GM12878 (cell line): ENCODE results near the gene CLSTN2. TPM values are rescaled to one million over a fixed set of nuclear protein-coding genes. Genes with fewer than 3 reads are reported as not detected.

Experiments
- ATAC-seq: fragments of 200-7000 bp; cut with Tn5 transposase; 3 replicates; pipeline ENCODE4 v1.9.1; 2020; ENCODE audit warnings: mild to moderate bottlenecking, moderate library complexity
- BruUV-seq: library from RNA; stranded (reverse); fragments of 400-500 nt; replicated peaks from 2 replicates; lab custom pipeline; 2021; lab: Mats Ljungman, UMichigan
- CTCF ChIA-PET: fragments of 300-600 bp; sonication (Branson Sonifier 250); formaldehyde crosslinking; extraction: SDS; loops from one replicate; lab custom pipeline; 2021; ENCODE audit warnings: inconsistent platforms; lab: Yijun Ruan, JAX
- POLR2A ChIA-PET: fragments of 350-600 bp; formaldehyde crosslinking; extraction: SDS; loops from one replicate; lab custom pipeline; 2021; ENCODE audit warnings: inconsistent platforms; lab: Charles Lee
- RAD21 ChIA-PET: fragments of 300-600 bp; sonication (Branson Sonifier 250); formaldehyde crosslinking; loops from one replicate; lab custom pipeline; 2023; ENCODE audit warnings: antibody characterized with exemption; ENCODE audit not compliant: unreplicated experiment; lab: Charles Lee
- SMC1A ChIA-PET: fragments of 300-600 bp; sonication (Branson Sonifier 250); formaldehyde crosslinking; loops from one replicate; lab custom pipeline; 2023; ENCODE audit not compliant: unreplicated experiment, uncharacterized antibody; lab: Charles Lee
- DNase-seq: peaks from one replicate; pipeline ENCODE4 v3.0.0-alpha.2; 2011; ENCODE audit warnings: low read depth, low spot score
- FAIRE-seq: peaks from 3 replicates; lab custom pipeline; 2011; peaks lifted over from hg19 to GRCh38; lab: Jason Lieb, UNC
- H2AFZ ChIP-seq: 2 replicates; pipeline ENCODE4 v1.6.0; 2011; ENCODE audit warnings: low read depth, low read length, control low read depth; ENCODE audit not compliant: control insufficient read depth
- H3K27ac ChIP-seq: 2 replicates; pipeline ENCODE4 v1.5.1; 2011; ENCODE audit warnings: control low read depth; ENCODE audit not compliant: control insufficient read depth, insufficient read depth
- H3K27me3 ChIP-seq, 2 experiments: replicated peaks in 1 of 2; 2 replicates each; pipeline versions ENCODE4 v1.6.0 to v1.6.1; 2011; ENCODE audit warnings: low read length in 1 of 2; ENCODE audit not compliant: control insufficient read depth in 2 of 2, insufficient read depth in 2 of 2
- H3K36me3 ChIP-seq, 2 experiments: 2 replicates each; pipeline ENCODE4 v1.5.1; 2011; ENCODE audit warnings: low read length in 1 of 2; ENCODE audit not compliant: control insufficient read depth in 2 of 2, insufficient read depth in 2 of 2
- H3K4me1 ChIP-seq: 2 replicates; pipeline ENCODE4 v1.6.1; 2011; ENCODE audit warnings: mild to moderate bottlenecking, low read length, moderate library complexity, mixed read lengths; ENCODE audit not compliant: control insufficient read depth, insufficient read depth
- H3K4me2 ChIP-seq: 2 replicates; pipeline ENCODE4 v1.6.0; 2011; ENCODE audit warnings: control low read depth; ENCODE audit not compliant: control insufficient read depth, insufficient read depth
- H3K4me3 ChIP-seq: fragments of 200-600 bp; sonication (generic); 2 replicates; pipeline ENCODE4 v1.5.1; 2016
- H3K79me2 ChIP-seq: 2 replicates; pipeline ENCODE4 v1.6.0; 2011; ENCODE audit warnings: low read length; ENCODE audit not compliant: control insufficient read depth, insufficient read depth
- H3K9ac ChIP-seq: 2 replicates; pipeline ENCODE4 v1.8.0; 2011; ENCODE audit warnings: low read length, control low read depth, mixed read lengths; ENCODE audit not compliant: control insufficient read depth, insufficient read depth
- H3K9me3 ChIP-seq: replicated peaks from 3 replicates; pipeline ENCODE4 v1.5.1; 2011; ENCODE audit warnings: mild to moderate bottlenecking, low read length; ENCODE audit not compliant: control insufficient read depth, insufficient read depth
- H4K20me1 ChIP-seq: 2 replicates; pipeline ENCODE4 v1.6.0; 2011; ENCODE audit not compliant: control insufficient read depth, insufficient read depth
- ATF7 ChIP-seq: fragments of 450-650 bp; IDR thresholded peaks from 2 replicates; pipeline ENCODE4 v1.6.1; 2016; ENCODE audit warnings: low read depth, mild to moderate bottlenecking
- CEBPB ChIP-seq, 2 experiments: fragments of 150-350 bp in 1 of 2; IDR thresholded peaks; 2 replicates each; pipeline ENCODE4 v1.6.1; 2012 to 2014; ENCODE audit warnings: low read depth in 2 of 2, low read length in 2 of 2, borderline replicate concordance in 1 of 2, inconsistent platforms in 1 of 2
- GABPA ChIP-seq: IDR thresholded peaks from 2 replicates; pipeline ENCODE4 v1.6.1; 2014; ENCODE audit warnings: antibody characterized with exemption, low read depth, mild to moderate bottlenecking, inconsistent platforms
- HDAC6 ChIP-seq: fragments of 200-600 bp; sonication (generic); IDR thresholded peaks from one replicate; pipeline ENCODE4 v1.8.0; 2017; ENCODE audit warnings: antibody characterized with exemption; ENCODE audit not compliant: unreplicated experiment
- IKZF2 ChIP-seq, 2 experiments: fragments of 450-650 bp; IDR thresholded peaks; 2 replicates each; pipeline ENCODE4 v1.6.1; 2017; ENCODE audit warnings: mild to moderate bottlenecking in 2 of 2, moderate library complexity in 2 of 2
- MTA3 ChIP-seq: IDR thresholded peaks from 2 replicates; pipeline ENCODE4 v1.6.1; 2012; ENCODE audit warnings: low read length, inconsistent platforms, borderline replicate concordance
- NFXL1 ChIP-seq: fragments of 450-650 bp; IDR thresholded peaks from 2 replicates; pipeline ENCODE4 v1.6.1; 2017; ENCODE audit warnings: antibody characterized with exemption, mild to moderate bottlenecking, borderline replicate concordance
- NR2C1 ChIP-seq: fragments of 450-650 bp; IDR thresholded peaks from 2 replicates; pipeline ENCODE4 v1.6.1; 2017; ENCODE audit warnings: antibody characterized with exemption, mild to moderate bottlenecking, moderate library complexity
- NRF1 ChIP-seq: conservative IDR thresholded peaks from 2 replicates; pipeline ENCODE4 v1.6.1; 2011; ENCODE audit warnings: mild to moderate bottlenecking, low read depth, low read length, improper control_type of control experiment
- RB1 ChIP-seq: fragments of 450-650 bp; formaldehyde crosslinking; IDR thresholded peaks from 2 replicates; pipeline ENCODE4 v1.6.1; 2017; ENCODE audit warnings: mild to moderate bottlenecking, borderline replicate concordance
- RCOR1 ChIP-seq: conservative IDR thresholded peaks from 2 replicates; pipeline ENCODE4 v1.6.1; 2012; ENCODE audit warnings: low read depth, low read length, improper control_type of control experiment
- SIN3A ChIP-seq: IDR thresholded peaks from 2 replicates; pipeline ENCODE4 v1.6.1; 2012; ENCODE audit warnings: low read depth, low read length, improper control_type of control experiment
- SMC3 ChIP-seq: IDR thresholded peaks from 2 replicates; pipeline ENCODE4 v1.6.1; 2011; ENCODE audit warnings: low read length, improper control_type of control experiment, borderline replicate concordance
- TARDBP ChIP-seq: IDR thresholded peaks from 2 replicates; pipeline ENCODE4 v1.6.1; 2016; ENCODE audit warnings: borderline replicate concordance
- WRNIP1 ChIP-seq: IDR thresholded peaks from 2 replicates; pipeline ENCODE4 v1.6.1; 2011; ENCODE audit warnings: low read depth, low read length, improper control_type of control experiment, borderline replicate concordance
- WGBS: methylation state at CpG from one replicate; pipeline ENCODE4 v1.1.6; 2016; ENCODE audit warnings: low lambda C conversion rate; ENCODE audit not compliant: insufficient replicate concordance, insufficient coverage; ENCODE audit errors: missing lambda C conversion rate; 5-methylcytosine and 5-hydroxymethylcytosine counted together
- in situ Hi-C: fragments of 300-500 bp; cut with MboI; formaldehyde crosslinking; loops from 9 replicates; pipeline ENCODE4 v1.14.3; 2018; ENCODE audit warnings: mixed read lengths
- intact Hi-C: fragments of 100-400 bp; cut with micrococcal nuclease; formaldehyde crosslinking; loops from one replicate; pipeline ENCODE4 v1.14.2; 2022; ENCODE audit not compliant: unreplicated experiment
- polyA plus RNA-seq, 11 experiments: library from polyadenylated mRNA; depleted of rRNA in 4 of 11; unstranded in 6 of 11; stranded (reverse) in 5 of 11; fragments of >200 nt; fragmentation: Nextera tagmentation in 4 of 11; fragmentation: Illumina TruSeq in 1 of 11; extraction: Ambion mirVana in 4 of 11; extraction: Trizol in 1 of 11; gene quantifications; 1 replicate in 1 of 11; 2 replicates in 10 of 11; pipeline versions ENCODE4 v1.2.1 to v1.2.3, GENCODE V29; 2011 to 2016; ENCODE audit warnings: inconsistent platforms in 2 of 11, missing spikeins in 2 of 11, low read depth in 1 of 11
- total RNA-seq, 4 experiments: library from RNA; depleted of rRNA in 3 of 4; stranded (reverse); fragments of >200 nt in 3 of 4; fragmentation: Illumina TruSeq in 1 of 4; extraction: Trizol in 1 of 4; gene quantifications; 2 replicates each; pipeline versions ENCODE4 v1.2.1 to v1.2.3, GENCODE V29; 2013 to 2021
- TF ChIP-seq, protein P1 (sequence below): IDR thresholded peaks from 2 replicates; pipeline ENCODE4 v1.6.1; 2012; ENCODE audit warnings: mild to moderate bottlenecking, low read depth, low read length
- TF ChIP-seq, protein P2 (sequence below): IDR thresholded peaks from 2 replicates; pipeline ENCODE4 v1.6.1; 2012; ENCODE audit warnings: low read depth, low read length, improper control_type of control experiment
- TF ChIP-seq, protein P3 (sequence below): IDR thresholded peaks from 2 replicates; pipeline ENCODE4 v1.6.1; 2011; ENCODE audit warnings: low read depth, low read length, improper control_type of control experiment, borderline replicate concordance

Gene CLSTN2
- total and polyA plus RNA-seq, 10 of the 15 experiments (the other 5 are each of a cell fraction or from before 2014, with no cell fraction given), result under 0.01 to 0.10 (median under 0.01) TPM; not detected in 5

DNA sequence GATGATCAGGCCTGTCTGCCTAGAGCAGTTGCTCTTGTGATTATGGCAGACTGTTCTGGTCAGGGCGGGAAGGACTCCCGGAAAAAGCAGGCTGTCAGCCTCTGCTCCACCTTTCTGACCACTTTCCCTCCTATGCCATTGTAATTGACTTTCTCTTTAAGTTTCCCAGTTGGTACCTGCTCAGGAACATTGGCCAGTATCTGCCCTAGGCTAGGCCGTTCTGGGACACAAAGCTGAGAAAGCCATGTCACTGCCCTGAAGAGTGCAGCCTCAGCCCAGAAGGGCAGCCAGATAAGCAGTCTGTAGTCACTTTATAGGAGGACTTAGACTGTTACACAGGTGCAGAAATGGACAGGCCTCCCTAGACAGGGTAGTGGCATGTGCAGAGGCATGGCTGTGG lies 80.8 kb downstream of the CLSTN2 start:
- Histone ChIP-seq H3K9ac (no peak overlapping the region), H3K9me3 (no peaks in the 10 kb centered on the region)
- TF ChIP-seq CEBPB (IDR thresholded peaks at IDR 0.05; ENCODE audit: borderline replicate concordance in 1 of 2, low read depth in 2 of 2, low read length in 2 of 2) (no peak), RB1 (no peak), NRF1 (no peak), NFXL1 (no peak), WRNIP1 (no peak), ATF7 (no peak), SIN3A (no peak), HDAC6 (no peak), GABPA (no peak), IKZF2 (IDR thresholded peaks at IDR 0.05) (no peak), NR2C1 (no peak), MTA3 (no peak), SMC3 (no peak), RCOR1 (no peak), TARDBP (no peak)
- TF ChIP-seq, protein P1, sequence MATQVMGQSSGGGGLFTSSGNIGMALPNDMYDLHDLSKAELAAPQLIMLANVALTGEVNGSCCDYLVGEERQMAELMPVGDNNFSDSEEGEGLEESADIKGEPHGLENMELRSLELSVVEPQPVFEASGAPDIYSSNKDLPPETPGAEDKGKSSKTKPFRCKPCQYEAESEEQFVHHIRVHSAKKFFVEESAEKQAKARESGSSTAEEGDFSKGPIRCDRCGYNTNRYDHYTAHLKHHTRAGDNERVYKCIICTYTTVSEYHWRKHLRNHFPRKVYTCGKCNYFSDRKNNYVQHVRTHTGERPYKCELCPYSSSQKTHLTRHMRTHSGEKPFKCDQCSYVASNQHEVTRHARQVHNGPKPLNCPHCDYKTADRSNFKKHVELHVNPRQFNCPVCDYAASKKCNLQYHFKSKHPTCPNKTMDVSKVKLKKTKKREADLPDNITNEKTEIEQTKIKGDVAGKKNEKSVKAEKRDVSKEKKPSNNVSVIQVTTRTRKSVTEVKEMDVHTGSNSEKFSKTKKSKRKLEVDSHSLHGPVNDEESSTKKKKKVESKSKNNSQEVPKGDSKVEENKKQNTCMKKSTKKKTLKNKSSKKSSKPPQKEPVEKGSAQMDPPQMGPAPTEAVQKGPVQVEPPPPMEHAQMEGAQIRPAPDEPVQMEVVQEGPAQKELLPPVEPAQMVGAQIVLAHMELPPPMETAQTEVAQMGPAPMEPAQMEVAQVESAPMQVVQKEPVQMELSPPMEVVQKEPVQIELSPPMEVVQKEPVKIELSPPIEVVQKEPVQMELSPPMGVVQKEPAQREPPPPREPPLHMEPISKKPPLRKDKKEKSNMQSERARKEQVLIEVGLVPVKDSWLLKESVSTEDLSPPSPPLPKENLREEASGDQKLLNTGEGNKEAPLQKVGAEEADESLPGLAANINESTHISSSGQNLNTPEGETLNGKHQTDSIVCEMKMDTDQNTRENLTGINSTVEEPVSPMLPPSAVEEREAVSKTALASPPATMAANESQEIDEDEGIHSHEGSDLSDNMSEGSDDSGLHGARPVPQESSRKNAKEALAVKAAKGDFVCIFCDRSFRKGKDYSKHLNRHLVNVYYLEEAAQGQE, result no peak
- TF ChIP-seq, protein P2, sequence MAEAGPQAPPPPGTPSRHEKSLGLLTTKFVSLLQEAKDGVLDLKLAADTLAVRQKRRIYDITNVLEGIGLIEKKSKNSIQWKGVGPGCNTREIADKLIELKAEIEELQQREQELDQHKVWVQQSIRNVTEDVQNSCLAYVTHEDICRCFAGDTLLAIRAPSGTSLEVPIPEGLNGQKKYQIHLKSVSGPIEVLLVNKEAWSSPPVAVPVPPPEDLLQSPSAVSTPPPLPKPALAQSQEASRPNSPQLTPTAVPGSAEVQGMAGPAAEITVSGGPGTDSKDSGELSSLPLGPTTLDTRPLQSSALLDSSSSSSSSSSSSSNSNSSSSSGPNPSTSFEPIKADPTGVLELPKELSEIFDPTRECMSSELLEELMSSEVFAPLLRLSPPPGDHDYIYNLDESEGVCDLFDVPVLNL, result no peak
- TF ChIP-seq, protein P3, sequence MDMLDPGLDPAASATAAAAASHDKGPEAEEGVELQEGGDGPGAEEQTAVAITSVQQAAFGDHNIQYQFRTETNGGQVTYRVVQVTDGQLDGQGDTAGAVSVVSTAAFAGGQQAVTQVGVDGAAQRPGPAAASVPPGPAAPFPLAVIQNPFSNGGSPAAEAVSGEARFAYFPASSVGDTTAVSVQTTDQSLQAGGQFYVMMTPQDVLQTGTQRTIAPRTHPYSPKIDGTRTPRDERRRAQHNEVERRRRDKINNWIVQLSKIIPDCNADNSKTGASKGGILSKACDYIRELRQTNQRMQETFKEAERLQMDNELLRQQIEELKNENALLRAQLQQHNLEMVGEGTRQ, result no peak
- TF ChIP-seq, all 136 proteins: peak for 0
- RAD21 ChIA-PET, result no interaction called here
- intact Hi-C loops, result no loop called here
- Histone ChIP-seq H3K79me2 (no peaks in the 10 kb centered on the region), H2AFZ (no peak overlapping the region), H3K4me2 (no peak overlapping the region), H3K36me3 (no peaks in the 10 kb centered on the region), H3K27me3 (no peaks in the 10 kb centered on the region; a peak in 3 of 4 replicates), H3K27ac (no peak overlapping the region), H3K4me1 (no peaks in the 10 kb centered on the region), H3K4me3 (no peak overlapping the region), H4K20me1 (no peaks in the 10 kb centered on the region)
- in situ Hi-C loops, result no loop called here
- 7% methylated on average over 3 of the region's 3 CpGs for WGBS
- DNase-seq, result no peak
- no TSS peak for BruUV-seq
- POLR2A ChIA-PET, result no interaction called here
- FAIRE-seq, result no peak
- ATAC-seq, result no peak
- CTCF ChIA-PET, result interaction anchor here (0.7 kb wide), 1 partner anchor 544 kb away, joined by 3 read pairs; no protein-coding TSS in a partner anchor
- SMC1A ChIA-PET, result no interaction called here
